HG03432 (cell line): ENCODE results near the gene IKZF2.

Source experiments
- ATAC-seq: cut with Tn5 transposase; IDR thresholded peaks from one replicate; pipeline ENCODE4 v1.9.1; 2021; ENCODE audit warnings: mild to moderate bottlenecking, moderate library complexity; ENCODE audit not compliant: unreplicated experiment

IKZF2 gene

DNA sequence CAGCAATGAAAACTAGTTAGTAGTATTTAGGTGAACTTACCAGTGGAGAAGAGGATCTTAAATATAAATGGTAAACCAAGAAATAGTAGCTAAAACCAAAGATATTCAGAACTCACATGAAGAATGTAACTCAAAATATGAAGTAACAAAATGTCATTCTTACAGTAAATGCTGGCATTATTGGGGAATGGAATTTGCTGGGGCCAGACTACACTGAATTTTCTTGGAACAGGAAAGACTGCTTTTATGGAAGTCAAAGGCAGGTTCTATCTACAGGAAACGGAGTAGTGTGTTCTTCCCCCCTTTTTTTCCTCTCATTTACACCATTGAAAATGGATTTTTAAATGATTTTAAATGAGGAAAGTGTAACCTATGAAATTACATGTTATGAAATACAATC, 188.7 kb downstream of the IKZF2 start:
- no peak for ATAC-seq

DNA sequence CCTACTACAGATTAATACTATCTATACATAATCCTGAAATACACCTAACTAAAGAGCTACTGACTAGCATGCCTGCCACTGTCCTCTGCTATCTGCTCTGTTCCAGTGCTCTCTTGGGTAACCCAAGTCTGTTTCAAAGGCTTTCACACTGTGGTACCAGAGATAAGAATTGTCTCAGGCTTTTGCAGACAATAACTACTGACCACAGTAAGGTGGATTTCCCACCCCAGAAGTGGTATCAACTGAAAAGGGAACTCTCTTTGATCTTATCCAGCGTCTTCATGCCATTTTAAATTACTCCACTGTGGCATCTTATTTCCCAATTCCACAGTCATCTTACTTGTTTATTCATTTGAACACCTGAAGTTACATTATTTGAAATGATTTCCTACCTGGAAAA, 190.2 kb downstream of the IKZF2 start:
- ATAC-seq = no peak

DNA sequence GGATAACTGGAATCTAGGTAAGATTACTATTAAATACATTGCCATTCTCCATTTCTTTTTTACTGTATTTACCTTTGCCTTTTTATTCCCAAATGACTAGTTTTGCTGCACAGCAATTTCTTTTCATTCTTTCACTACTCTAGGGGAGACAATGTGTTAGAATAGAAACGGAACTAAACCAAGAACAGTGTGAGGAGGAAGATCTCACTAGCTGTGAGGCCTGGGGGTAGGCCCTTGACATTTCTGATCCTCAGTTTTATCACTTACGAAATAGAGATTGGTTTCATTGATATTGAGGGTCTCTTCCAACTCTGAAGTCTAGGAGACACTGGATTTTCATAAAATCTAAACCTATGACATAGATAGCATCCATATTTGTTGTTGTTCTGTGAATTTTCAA, 191.1 kb downstream of the IKZF2 start:
- ATAC-seq = no peak

DNA sequence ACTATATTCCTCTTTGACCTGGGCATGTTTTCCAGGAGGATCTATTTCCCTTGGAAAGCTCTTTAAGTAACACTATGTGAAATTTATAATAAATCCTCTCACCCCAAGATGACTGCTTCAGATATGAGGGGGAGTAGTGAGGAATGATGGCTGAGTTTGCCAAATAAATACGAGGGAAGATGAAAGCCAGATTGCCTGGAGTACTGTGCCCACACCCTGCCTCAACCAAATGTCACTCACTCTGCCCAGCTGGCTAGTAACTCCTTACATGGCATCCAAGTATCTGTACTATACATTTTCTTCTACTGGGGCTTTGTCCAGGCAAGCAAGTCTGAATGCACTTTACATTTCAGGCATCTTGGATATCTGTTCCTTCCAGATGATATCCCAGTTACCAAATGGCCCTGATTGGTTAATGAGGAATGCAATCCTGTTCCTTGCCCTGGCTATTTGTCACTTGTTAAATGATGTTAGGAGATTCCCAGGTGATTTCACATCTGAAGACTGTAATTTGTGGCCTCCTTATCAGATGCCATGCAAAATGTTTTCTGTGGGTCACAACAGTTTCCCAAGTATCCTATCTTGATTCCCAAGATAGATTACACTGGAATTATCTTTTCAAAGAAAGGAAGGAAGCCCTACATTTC, 191.8 kb downstream of the IKZF2 start:
- no peak for ATAC-seq

DNA sequence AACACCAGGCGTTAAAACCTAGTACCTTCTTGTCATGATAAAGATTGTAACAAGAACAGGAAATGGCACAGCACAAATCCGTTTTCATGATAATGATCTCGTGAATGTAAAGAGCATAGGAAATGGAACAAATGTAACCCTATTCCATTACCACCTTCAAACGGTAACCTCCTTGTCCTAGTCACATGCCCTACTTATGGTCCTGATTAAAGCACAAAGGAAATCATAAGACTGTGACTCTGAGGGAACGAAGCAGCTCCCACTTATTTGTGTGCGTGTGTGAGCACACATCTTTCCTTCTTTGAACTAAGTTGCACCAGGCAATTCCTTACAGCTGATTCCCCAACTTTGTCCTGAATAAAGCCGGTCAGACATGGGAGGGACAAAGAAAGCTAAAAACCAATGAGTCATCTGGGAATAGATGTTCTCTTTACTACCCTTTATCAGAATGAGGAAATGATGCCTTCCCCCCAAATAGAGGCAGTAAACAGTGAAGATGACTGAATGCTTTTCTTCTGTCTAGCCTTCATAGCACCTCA, 192.6 kb downstream of the IKZF2 start:
- ATAC-seq = no peak

DNA sequence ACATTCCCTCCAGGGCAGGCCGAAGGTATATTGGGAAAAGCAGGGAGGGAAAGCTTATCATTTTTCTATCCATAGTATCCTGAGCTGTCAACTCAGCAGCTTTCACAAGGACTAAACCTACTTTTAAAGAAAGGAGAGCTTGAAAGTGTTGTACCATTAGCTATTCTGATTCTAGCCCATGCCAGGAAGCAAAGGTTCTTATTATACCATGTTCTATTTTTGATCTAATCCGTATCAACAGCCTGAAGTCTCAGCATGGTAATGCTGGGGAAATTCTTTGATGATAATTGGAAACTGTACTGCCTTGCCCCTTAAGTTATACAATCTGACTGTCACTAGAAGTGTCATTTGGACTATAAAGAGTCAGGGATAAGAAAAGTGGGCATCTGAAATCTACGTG, 193.3 kb downstream of the IKZF2 start:
- no peak for ATAC-seq

DNA sequence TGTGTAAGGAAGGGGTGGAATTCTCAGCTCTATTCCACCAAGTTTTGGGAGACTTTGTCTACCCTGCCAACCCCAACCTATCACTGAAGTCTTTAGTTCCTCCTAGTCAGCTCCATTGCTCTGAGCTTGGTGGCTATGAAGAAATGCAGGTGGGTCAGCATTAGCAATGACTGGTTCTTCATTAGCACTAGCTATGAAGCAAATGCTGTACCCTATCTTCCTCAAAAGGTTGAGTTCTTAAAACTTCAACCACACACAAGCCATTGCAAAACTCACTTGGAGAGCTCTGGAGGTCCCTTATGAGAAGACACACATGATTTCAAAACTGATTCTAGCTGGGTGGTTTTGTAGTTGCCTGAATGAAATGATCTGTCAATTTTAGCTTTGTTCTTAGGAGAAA, 193.8 kb downstream of the IKZF2 start:
- no peak for ATAC-seq

DNA sequence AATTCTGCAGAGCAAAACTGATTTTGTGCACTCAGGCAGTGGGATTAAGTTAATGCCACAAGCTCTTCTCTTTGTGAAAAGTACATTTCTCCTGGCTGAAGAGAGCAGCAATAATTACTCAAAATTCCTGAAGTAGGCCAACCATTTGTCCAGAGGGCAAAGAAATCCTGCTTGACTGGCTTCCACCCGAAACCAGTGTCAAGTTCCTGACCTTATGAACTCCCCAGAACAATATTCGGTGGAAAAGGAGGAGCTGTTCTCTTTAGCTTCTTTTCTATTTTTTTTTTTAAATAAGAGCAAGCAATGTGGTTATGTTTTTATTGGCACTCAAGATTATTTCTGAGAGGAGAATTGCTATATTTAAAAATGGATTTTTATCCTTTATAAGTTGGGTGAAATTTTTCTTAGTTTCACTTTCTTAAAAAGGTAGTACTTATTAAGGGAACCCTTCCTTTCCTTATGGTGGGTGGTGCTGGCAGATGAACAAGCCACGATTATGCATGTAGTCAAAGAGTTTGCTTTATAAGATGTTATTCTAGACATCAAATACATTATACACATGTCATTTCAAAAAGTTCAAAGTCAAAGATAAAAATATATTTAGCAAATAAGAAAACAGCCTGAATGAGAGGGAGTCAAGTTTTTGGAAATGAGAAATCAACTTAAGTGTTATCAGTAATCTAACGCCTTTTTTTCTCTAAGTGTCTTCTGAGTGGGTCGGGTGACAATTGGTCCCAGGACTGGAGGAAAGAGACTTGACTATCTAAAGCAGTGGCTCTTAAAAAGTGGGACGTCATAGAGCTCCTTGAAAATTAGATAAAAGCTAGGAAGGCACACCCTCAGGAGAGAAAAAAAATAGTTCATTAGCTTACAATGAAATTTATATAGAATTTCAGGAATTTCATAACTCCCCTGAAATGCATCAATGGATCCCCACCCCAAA, 194.5 kb downstream of the IKZF2 start:
- ATAC-seq = no peak

DNA sequence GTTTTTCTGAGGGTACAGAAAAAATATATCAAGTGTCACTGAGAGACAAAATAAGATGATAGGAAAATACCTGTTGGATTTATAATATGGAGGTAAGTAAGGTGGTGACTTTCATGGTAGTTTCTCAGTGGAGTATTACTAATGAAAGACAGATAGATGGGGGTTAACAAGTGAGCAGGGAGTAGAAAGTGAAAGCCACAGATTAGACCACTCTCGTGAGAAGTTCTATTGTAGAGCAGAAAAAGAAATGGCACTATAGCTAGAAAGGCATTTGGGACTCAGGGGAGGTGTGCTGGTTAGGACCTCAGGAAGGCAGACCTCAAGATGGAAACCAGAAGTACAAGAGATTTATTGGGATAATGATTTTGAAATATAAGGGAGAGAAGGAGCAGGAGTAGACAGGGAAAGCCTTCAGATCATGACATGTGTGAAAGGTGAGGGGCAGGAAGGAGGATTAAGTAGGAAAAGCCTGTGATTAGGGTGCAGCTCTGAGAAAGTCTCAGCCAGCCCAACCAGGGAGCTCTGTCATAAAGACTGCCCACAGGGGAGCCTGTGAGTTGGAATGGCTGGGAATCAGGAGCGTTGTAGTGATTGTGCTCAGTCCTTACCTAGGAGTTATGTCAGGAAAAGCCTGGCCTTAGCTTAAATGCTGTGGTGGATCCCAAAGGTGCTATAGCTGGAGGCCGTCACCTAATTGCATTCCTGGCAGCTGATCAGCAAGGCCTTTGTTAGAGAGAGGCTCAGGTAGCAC, 198.1 kb downstream of the IKZF2 start:
- ATAC-seq = peak; percentile 96

DNA sequence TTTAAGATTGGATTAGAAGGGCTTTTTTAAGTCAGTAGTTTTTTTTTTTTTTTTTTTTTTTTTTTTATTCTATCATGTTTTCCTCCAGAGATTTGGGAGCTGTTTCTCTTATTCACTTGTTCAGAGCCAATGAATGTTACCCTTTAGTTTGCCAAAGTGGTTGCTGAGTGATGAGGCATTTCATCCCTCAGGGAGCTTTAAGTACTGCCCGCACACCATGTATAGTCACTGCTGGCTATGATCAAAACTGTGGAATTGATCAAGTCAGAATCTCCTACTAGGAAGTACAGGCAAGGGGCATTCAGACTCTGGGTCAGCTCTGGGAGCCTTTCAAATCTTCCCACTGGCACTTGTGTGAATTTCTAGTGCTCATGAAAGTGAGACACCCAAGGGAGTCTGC, 201.6 kb downstream of the IKZF2 start:
- ATAC-seq = no peak
